ENCODE measurements around the gene CACNA1H. TPM values are rescaled to one million over a fixed set of nuclear protein-coding genes. Genes with fewer than 3 reads are reported as not detected.

Gene CACNA1H
- total and polyA plus RNA-seq, 2 donors (not counting 3 experiments of a cell fraction or from before 2014, with no cell fraction given), result 0.03 TPM; not detected in 1

- intact Hi-C loops (cut with micrococcal nuclease), result no loop called here
- dilution Hi-C loops (cut with MboI; ENCODE audit: extremely low pct_ligation_motif_present, low sequenced_read_pairs), result no loop called here
- Histone ChIP-seq H4K20me1 (replicated peaks; ENCODE audit: control insufficient read depth, extremely low read depth, insufficient read depth, low read length) (no peaks in the 10 kb centered on the region), H3K4me1 (ENCODE audit: control insufficient read depth, extremely low read depth, insufficient read depth, low read length) (no peaks in the 10 kb centered on the region), H3K27ac (ENCODE audit: insufficient read depth, low read depth, low read length) (no peak overlapping the region), H3K36me3 (ENCODE audit: control insufficient read depth in 2 of 2, extremely low read depth in 1 of 2, insufficient read depth in 2 of 2, low read length in 2 of 2) (no peaks in the 10 kb centered on the region), H3K79me2 (ENCODE audit: control insufficient read depth, insufficient read depth, low read length) (no peaks in the 10 kb centered on the region), H3K9ac (replicated peaks; ENCODE audit: extremely low read depth, insufficient read depth, low read length) (no peak overlapping the region), H3K27me3 (ENCODE audit: control insufficient read depth in 2 of 2, insufficient read depth in 2 of 2, low read length in 2 of 2) (no peaks in the 10 kb centered on the region), H3K9me3 (replicated peaks; ENCODE audit: control insufficient read depth, insufficient read depth, low read length) (no peaks in the 10 kb centered on the region), H3K4me2 (ENCODE audit: insufficient read depth, low read length) (no peak overlapping the region), H3K9me1 (replicated peaks; ENCODE audit: control insufficient read depth, extremely low read depth, insufficient read depth, low read length) (no peaks in the 10 kb centered on the region), H2AFZ (ENCODE audit: low read depth, low read length) (no peak overlapping the region), H3K4me3 (replicated peaks in 1 of 3; ENCODE audit: insufficient read depth in 1 of 3, low read depth in 1 of 3, low read length in 3 of 3) (no peak overlapping the region)
- CTCF ChIA-PET, result no interaction called here
- TF ChIP-seq EZH2 (IDR thresholded peaks at IDR 0.05; ENCODE audit: borderline replicate concordance, low read depth, low read length, severe bottlenecking), result no peak
- TF ChIP-seq GATA2 (IDR thresholded peaks at IDR 0.05; ENCODE audit: insufficient read depth, insufficient read length, low read depth, low read length), result no peak
- TF ChIP-seq POLR2AphosphoS5 (IDR thresholded peaks at IDR 0.05; ENCODE audit: insufficient read depth, low read depth, low read length), result no peak
- TF ChIP-seq JUN (IDR thresholded peaks at IDR 0.05; ENCODE audit: borderline replicate concordance, insufficient read depth, insufficient read length, low read depth), result no peak
- TF ChIP-seq POLR2A (IDR thresholded peaks at IDR 0.05; ENCODE audit: low read depth, low read length), result no peak
- TF ChIP-seq FOS (IDR thresholded peaks at IDR 0.05; ENCODE audit: borderline replicate concordance, insufficient read depth, low read length), result no peak
- no peak for TF ChIP-seq MYC (IDR thresholded peaks at IDR 0.05; ENCODE audit: low read depth, low read length)
- POLR2A ChIA-PET, result no interaction called here
- BruUV-seq (replicated peaks), result no TSS peak
- FAIRE-seq, result no peak
- no peak for DNase-seq (ENCODE audit: low read depth, low spot score)
Observed at GRCh38 chr16:1165511-1165910, 12.6 kb downstream of the CACNA1H start.

GRCh38 chr16:1167276-1168107 is 14.6 kb downstream of the CACNA1H start:
- intact Hi-C loops (cut with micrococcal nuclease) (no loop called here), dilution Hi-C loops (cut with MboI; ENCODE audit: extremely low pct_ligation_motif_present, low sequenced_read_pairs) (no loop called here)
- Histone ChIP-seq H3K79me2 (ENCODE audit: control insufficient read depth, insufficient read depth, low read length) (no peaks in the 10 kb centered on the region), H3K9ac (replicated peaks; ENCODE audit: extremely low read depth, insufficient read depth, low read length) (no peak overlapping the region), H3K27ac (ENCODE audit: insufficient read depth, low read depth, low read length) (no peak overlapping the region), H3K4me2 (ENCODE audit: insufficient read depth, low read length) (no peak overlapping the region), H4K20me1 (replicated peaks; ENCODE audit: control insufficient read depth, extremely low read depth, insufficient read depth, low read length) (no peaks in the 10 kb centered on the region), H3K36me3 (ENCODE audit: control insufficient read depth in 2 of 2, extremely low read depth in 1 of 2, insufficient read depth in 2 of 2, low read length in 2 of 2) (no peaks in the 10 kb centered on the region), H3K4me1 (ENCODE audit: control insufficient read depth, extremely low read depth, insufficient read depth, low read length) (no peaks in the 10 kb centered on the region), H3K27me3 (ENCODE audit: control insufficient read depth in 2 of 2, insufficient read depth in 2 of 2, low read length in 2 of 2) (no peaks in the 10 kb centered on the region), H3K4me3 (replicated peaks in 1 of 3; ENCODE audit: insufficient read depth in 1 of 3, low read depth in 1 of 3, low read length in 3 of 3) (no peak overlapping the region), H3K9me3 (replicated peaks; ENCODE audit: control insufficient read depth, insufficient read depth, low read length) (no peaks in the 10 kb centered on the region), H2AFZ (ENCODE audit: low read depth, low read length) (no peak overlapping the region), H3K9me1 (replicated peaks; ENCODE audit: control insufficient read depth, extremely low read depth, insufficient read depth, low read length) (no peaks in the 10 kb centered on the region)
- CTCF ChIA-PET, result no interaction called here
- BruUV-seq (replicated peaks), result no TSS peak
- DNase-seq (ENCODE audit: low read depth, low spot score) (no peak), FAIRE-seq (no peak)
- POLR2A ChIA-PET, result no interaction called here
- no peak for TF ChIP-seq MYC (IDR thresholded peaks at IDR 0.05; ENCODE audit: low read depth, low read length)

All from endothelial cell of umbilical vein (primary cell).